Neural cell (in vitro differentiated cells): ENCODE results near the gene ATF6B.

Source experiments
- EZH2 ChIP-seq: fragments of 200-600, 300-800 bp; shearing (Covaris generic), sonication (generic); IDR thresholded peaks from 2 replicates; pipeline ENCODE4 v1.6.1; 2014; ENCODE audit warnings: antibody characterized with exemption, low read length, borderline replicate concordance, mild to moderate bottlenecking; ENCODE audit not compliant: insufficient read depth, poor library complexity, severe bottlenecking
- POLR2AphosphoS5 ChIP-seq: IDR thresholded peaks from 2 replicates; pipeline ENCODE4 v1.6.1; 2012
- RAD21 ChIP-seq: fragments of 450-650 bp; conservative IDR thresholded peaks from 2 replicates; pipeline ENCODE4 v1.6.1; 2014; ENCODE audit warnings: antibody characterized with exemption, mild to moderate bottlenecking, moderate library complexity
- TF ChIP-seq, protein P1 (sequence below): fragments of 450-650 bp; IDR thresholded peaks from 2 replicates; pipeline ENCODE4 v1.5.1; 2014; ENCODE audit warnings: antibody characterized with exemption, mild to moderate bottlenecking, moderate library complexity; ENCODE audit not compliant: poor library complexity, severe bottlenecking
- TF ChIP-seq, protein P2 (sequence below): IDR thresholded peaks from 2 replicates; pipeline ENCODE4 v1.6.1; 2012; ENCODE audit warnings: borderline replicate concordance

DNA sequence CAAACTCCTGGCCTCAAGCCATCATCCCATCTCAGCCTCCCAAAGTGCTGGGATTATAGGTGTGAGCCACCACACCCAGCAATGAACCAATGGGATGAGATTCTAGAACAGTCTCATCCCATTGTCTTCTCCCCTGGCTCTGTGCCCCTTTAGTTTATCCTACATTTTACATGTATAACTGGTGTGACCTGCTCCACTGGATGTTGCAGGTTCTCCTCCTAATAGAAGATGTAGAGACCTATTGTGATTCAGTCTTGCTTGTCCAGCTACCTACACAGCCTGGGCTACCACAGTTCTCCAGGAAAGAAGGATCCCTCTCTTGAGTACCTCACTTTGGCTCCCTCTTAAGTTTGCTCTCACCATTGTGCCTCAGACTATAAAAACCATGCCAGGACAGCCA, 4.1 kb upstream of the ATF6B start:
- TF ChIP-seq, protein P1, sequence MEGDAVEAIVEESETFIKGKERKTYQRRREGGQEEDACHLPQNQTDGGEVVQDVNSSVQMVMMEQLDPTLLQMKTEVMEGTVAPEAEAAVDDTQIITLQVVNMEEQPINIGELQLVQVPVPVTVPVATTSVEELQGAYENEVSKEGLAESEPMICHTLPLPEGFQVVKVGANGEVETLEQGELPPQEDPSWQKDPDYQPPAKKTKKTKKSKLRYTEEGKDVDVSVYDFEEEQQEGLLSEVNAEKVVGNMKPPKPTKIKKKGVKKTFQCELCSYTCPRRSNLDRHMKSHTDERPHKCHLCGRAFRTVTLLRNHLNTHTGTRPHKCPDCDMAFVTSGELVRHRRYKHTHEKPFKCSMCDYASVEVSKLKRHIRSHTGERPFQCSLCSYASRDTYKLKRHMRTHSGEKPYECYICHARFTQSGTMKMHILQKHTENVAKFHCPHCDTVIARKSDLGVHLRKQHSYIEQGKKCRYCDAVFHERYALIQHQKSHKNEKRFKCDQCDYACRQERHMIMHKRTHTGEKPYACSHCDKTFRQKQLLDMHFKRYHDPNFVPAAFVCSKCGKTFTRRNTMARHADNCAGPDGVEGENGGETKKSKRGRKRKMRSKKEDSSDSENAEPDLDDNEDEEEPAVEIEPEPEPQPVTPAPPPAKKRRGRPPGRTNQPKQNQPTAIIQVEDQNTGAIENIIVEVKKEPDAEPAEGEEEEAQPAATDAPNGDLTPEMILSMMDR = no peak
- no peak for TF ChIP-seq EZH2
- no peak for TF ChIP-seq RAD21
- TF ChIP-seq POLR2AphosphoS5 = no peak
- TF ChIP-seq, protein P2, sequence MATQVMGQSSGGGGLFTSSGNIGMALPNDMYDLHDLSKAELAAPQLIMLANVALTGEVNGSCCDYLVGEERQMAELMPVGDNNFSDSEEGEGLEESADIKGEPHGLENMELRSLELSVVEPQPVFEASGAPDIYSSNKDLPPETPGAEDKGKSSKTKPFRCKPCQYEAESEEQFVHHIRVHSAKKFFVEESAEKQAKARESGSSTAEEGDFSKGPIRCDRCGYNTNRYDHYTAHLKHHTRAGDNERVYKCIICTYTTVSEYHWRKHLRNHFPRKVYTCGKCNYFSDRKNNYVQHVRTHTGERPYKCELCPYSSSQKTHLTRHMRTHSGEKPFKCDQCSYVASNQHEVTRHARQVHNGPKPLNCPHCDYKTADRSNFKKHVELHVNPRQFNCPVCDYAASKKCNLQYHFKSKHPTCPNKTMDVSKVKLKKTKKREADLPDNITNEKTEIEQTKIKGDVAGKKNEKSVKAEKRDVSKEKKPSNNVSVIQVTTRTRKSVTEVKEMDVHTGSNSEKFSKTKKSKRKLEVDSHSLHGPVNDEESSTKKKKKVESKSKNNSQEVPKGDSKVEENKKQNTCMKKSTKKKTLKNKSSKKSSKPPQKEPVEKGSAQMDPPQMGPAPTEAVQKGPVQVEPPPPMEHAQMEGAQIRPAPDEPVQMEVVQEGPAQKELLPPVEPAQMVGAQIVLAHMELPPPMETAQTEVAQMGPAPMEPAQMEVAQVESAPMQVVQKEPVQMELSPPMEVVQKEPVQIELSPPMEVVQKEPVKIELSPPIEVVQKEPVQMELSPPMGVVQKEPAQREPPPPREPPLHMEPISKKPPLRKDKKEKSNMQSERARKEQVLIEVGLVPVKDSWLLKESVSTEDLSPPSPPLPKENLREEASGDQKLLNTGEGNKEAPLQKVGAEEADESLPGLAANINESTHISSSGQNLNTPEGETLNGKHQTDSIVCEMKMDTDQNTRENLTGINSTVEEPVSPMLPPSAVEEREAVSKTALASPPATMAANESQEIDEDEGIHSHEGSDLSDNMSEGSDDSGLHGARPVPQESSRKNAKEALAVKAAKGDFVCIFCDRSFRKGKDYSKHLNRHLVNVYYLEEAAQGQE = no peak
